ENCODE measurements around the gene RILPL1. TPM values are rescaled to one million over a fixed set of nuclear protein-coding genes. Genes with fewer than 3 reads are reported as not detected.
"Not testable (repeated sequence)": the region's sequence is repeated elsewhere in the genome, so short reads cannot be mapped to it uniquely, and the experiment has no call there.

RILPL1 gene
- total RNA-seq (1 to 10 TPM; 3.0 to 5.8 (median 3.7) TPM), polyA plus RNA-seq (1 to 10 TPM; 8.2 to 8.8 TPM)

DNA sequence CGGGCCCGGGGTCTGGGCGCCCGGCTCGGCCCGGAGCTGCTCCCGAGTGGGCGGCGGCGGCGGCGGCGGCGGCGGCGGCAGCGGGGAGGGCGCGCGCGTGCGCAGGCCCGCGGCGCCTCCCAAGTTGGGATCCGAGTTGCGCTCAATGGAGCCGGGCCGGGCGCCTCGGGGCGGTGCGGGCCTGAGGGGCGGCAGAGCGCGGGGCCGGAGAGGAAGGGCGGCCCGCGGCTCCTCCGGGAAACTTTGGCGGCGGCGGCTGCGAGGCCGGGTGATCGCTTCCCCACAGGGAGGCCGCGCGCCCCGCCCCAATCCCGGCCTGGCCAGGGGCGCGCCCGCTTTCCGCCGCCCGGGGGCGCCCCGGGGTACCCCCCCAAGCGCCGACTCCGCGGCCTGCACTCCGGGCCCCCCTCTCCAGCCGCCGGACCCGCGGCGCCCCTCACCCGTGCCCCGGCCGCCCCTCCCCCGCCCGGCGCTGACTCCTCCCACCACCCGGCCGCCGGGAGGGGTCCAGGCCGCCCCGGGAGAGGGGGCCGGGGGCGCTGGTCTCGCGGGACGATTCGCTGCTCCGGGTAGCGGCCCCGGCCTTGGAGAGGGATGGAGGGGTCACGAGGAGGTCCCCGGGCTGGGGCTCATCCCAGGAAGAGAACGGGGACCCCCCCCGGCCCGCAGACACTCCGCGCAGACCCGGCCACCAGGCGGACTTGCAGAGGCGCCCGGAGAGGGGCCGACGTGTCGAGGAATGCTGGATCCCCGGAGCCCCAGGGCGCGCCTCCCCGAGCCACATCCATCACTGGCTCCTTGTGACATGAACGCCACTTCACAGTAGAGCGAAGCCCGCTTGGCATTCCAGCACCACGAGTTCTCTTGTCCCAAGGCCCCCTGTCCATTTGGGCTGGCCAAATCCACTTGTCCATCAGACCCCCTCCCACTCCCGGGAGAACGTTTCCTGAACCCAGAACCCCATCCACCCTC is at the start of gene RILPL1:
Gene RILPL1, minus strand, starts transcription at position 48 of the 972 bp plus-strand sequence. CDS start 237 bp downstream, outside the sequence.
- H3K36me3 ChIP-seq, result no peaks in the 10 kb centered on the region
- H3K4me3 ChIP-seq, result peak within 1 kb of the TSS; percentile 63 to 74 (median 66)
- ATAC-seq (peak; percentile 65 to 80 (median 72)), DNase-seq (peak; percentile 29 to 80 (median 50)), FAIRE-seq (no peak)
- peaks cover 0 to 15% (median 11%) of the 10 kb centered on the region in 3 donors for H3K4me1 ChIP-seq
- H3K9me3 ChIP-seq, result no peaks in the 10 kb centered on the region
- TF ChIP-seq, protein P1, sequence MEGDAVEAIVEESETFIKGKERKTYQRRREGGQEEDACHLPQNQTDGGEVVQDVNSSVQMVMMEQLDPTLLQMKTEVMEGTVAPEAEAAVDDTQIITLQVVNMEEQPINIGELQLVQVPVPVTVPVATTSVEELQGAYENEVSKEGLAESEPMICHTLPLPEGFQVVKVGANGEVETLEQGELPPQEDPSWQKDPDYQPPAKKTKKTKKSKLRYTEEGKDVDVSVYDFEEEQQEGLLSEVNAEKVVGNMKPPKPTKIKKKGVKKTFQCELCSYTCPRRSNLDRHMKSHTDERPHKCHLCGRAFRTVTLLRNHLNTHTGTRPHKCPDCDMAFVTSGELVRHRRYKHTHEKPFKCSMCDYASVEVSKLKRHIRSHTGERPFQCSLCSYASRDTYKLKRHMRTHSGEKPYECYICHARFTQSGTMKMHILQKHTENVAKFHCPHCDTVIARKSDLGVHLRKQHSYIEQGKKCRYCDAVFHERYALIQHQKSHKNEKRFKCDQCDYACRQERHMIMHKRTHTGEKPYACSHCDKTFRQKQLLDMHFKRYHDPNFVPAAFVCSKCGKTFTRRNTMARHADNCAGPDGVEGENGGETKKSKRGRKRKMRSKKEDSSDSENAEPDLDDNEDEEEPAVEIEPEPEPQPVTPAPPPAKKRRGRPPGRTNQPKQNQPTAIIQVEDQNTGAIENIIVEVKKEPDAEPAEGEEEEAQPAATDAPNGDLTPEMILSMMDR (IDR thresholded peaks at IDR 0.05), result no peak
- peak within 1 kb of the TSS; percentile 20 to 70 (median 56) for H3K27ac ChIP-seq
- no peaks in the 10 kb centered on the region for H3K27me3 ChIP-seq
- intact Hi-C loops (cut with DNase I), result no loop called here
- 0 to 1% methylated on average over 51 to 114 of the region's 114 CpGs for WGBS, 2 donors

GRCh38 chr12:123580772-123581171 is 47.3 kb upstream of the RILPL1 start:
- Histone ChIP-seq H3K27ac (no peak overlapping the region), H3K27me3 (no peaks in the 10 kb centered on the region), H3K4me3 (no peak overlapping the region), H3K36me3 (no peaks in the 10 kb centered on the region), H3K9me3 (no peaks in the 10 kb centered on the region), H3K4me1 (peaks cover 2 to 14% (median 9%) of the 10 kb centered on the region in 3 donors)
- intact Hi-C loops (cut with DNase I), result no loop called here
- 93 to 97% methylated on average over 4 of the region's 4 CpGs for WGBS, 2 donors
- FAIRE-seq, result no peak
- no peak for ATAC-seq
- no peak for DNase-seq
- TF ChIP-seq, protein P1 (IDR thresholded peaks at IDR 0.05), result no peak

DNA sequence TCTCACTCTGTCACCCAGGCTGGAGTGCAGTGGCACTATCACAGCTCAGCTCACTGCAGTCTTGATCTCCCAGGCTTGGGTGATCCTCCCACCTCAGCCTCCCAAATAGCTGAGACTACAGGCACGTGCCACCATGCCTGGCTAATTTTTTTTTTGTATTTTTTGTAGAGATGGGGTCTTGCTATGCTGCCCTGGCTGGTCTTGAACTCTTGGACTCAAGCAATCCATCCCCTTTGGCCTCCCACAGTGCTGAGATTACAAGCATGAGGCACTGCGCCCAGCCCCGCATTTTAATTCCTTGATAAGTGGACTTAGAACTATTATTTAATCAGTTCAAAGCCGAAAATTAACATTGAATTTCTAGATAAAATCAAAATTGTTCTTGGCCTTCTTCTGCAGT is 45.3 kb upstream of the RILPL1 start:
- FAIRE-seq; H3K4me3 ChIP-seq; intact Hi-C loops (cut with DNase I); H3K9me3 ChIP-seq; DNase-seq; H3K36me3 ChIP-seq; H3K27ac ChIP-seq; ATAC-seq; H3K27me3 ChIP-seq: not testable (repeated sequence)
- WGBS, 2 donors, result 84 to 89% methylated on average over 4 of the region's 4 CpGs
- peaks cover 0 to 10% (median 9%) of the 10 kb centered on the region in 3 donors for H3K4me1 ChIP-seq

- ATAC-seq (no peak), DNase-seq (no peak), FAIRE-seq (no peak)
- TF ChIP-seq, protein P1 (IDR thresholded peaks at IDR 0.05), result no peak
- H3K36me3 ChIP-seq, result no peaks in the 10 kb centered on the region
- no peak overlapping the region for H3K4me3 ChIP-seq
- H3K27me3 ChIP-seq, result no peaks in the 10 kb centered on the region
- no peak overlapping the region for H3K27ac ChIP-seq
- intact Hi-C loops (cut with DNase I), result no loop called here
- 89 to 91% methylated on average over 3 of the region's 3 CpGs for WGBS, 2 donors
- no peaks in the 10 kb centered on the region for H3K9me3 ChIP-seq
- H3K4me1 ChIP-seq, result peaks cover 0 to 10% (median 8%) of the 10 kb centered on the region in 3 donors
Observed at GRCh38 chr12:123578243-123578642, 44.7 kb upstream of the RILPL1 start.

DNA sequence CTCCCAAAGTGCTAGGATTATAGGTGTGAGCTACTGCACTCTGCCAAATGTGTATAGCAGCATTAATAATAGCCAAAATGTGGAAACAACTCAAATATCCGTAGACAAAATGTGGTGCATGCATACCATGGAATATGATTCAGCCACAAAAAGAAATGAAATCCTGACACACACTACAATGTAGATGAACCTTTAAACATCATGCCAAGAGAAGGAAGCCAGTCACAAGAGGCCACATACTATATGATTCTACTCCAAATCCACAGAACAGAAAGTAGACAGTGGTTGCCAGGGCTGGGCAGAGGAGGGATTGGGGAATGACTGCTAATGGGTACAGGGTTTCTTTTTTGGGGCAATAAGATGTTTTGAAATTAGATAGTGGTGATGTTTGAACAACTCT is 43.1 kb upstream of the RILPL1 start:
- no peak for DNase-seq
- Histone ChIP-seq H3K4me1 (no peaks in the 10 kb centered on the region), H3K27ac (no peak overlapping the region), H3K9me3 (no peaks in the 10 kb centered on the region), H3K4me3 (no peak overlapping the region), H3K36me3 (no peaks in the 10 kb centered on the region), H3K27me3 (no peaks in the 10 kb centered on the region)
- intact Hi-C loops (cut with DNase I), result no loop called here
- TF ChIP-seq, protein P1 (IDR thresholded peaks at IDR 0.05), result no peak
- no peak for FAIRE-seq
- no peak for ATAC-seq
- WGBS, 2 donors, result 81 to 88% methylated on average over 1 of the region's 1 CpG

Measured in pancreas (tissue), 10 donors.